ENCODE data around the gene FGD3.

Gene FGD3

GRCh38 chr9:92954049-92954861, 6.9 kb downstream of the FGD3 start:
- DNase-seq (ENCODE audit: low read depth), result no peak

GRCh38 chr9:92954886-92955285, 7.6 kb downstream of the FGD3 start:
- no peak for DNase-seq (ENCODE audit: low read depth)

GRCh38 chr9:92960561-92961290, 13.4 kb downstream of the FGD3 start:
- DNase-seq (ENCODE audit: low read depth), result no peak

- DNase-seq (ENCODE audit: low read depth), result no peak
Measured at GRCh38 chr9:92961627-92962302, 14.4 kb downstream of the FGD3 start.

- no peak for DNase-seq (ENCODE audit: low read depth)
Measured at GRCh38 chr9:92962303-92962649, 15.0 kb downstream of the FGD3 start.

GRCh38 chr9:92962846-92963245, 15.5 kb downstream of the FGD3 start:
- no peak for DNase-seq (ENCODE audit: low read depth)

- no peak for DNase-seq (ENCODE audit: low read depth)
Measured at GRCh38 chr9:92963831-92964606, 16.7 kb downstream of the FGD3 start.

- no peak for DNase-seq (ENCODE audit: low read depth)
Measured at GRCh38 chr9:92964607-92965060, 17.3 kb downstream of the FGD3 start.

- DNase-seq (ENCODE audit: low read depth), result no peak
Measured at GRCh38 chr9:92965061-92965758, 17.9 kb downstream of the FGD3 start.

GRCh38 chr9:92965759-92966517, 18.6 kb downstream of the FGD3 start:
- DNase-seq (ENCODE audit: low read depth), result no peak

GRCh38 chr9:92966518-92966800, 19.1 kb downstream of the FGD3 start:
- DNase-seq (ENCODE audit: low read depth), result no peak

- no peak for DNase-seq (ENCODE audit: low read depth)
Measured at GRCh38 chr9:92968081-92968480, 20.8 kb downstream of the FGD3 start.

GRCh38 chr9:92969516-92970466, 22.5 kb downstream of the FGD3 start:
- no peak for DNase-seq (ENCODE audit: low read depth)

- DNase-seq (ENCODE audit: low read depth), result no peak
Measured at GRCh38 chr9:92970467-92970923, 23.2 kb downstream of the FGD3 start.

- DNase-seq (ENCODE audit: low read depth), result no peak
Measured at GRCh38 chr9:92971121-92971520, 23.8 kb downstream of the FGD3 start.

GRCh38 chr9:92971776-92972175, 24.5 kb downstream of the FGD3 start:
- DNase-seq (ENCODE audit: low read depth), result no peak

- DNase-seq (ENCODE audit: low read depth), result no peak
Measured at GRCh38 chr9:92973700-92974099, 26.4 kb downstream of the FGD3 start.

GRCh38 chr9:92974161-92974661, 26.9 kb downstream of the FGD3 start:
- no peak for DNase-seq (ENCODE audit: low read depth)

All from stromal cell of bone marrow (primary cell).